Ishikawa (cell line): ENCODE results near the gene TXNDC11.

Experiments used
- CREB1 ChIP-seq: IDR thresholded peaks from 2 replicates; pipeline ENCODE4 v1.6.1; 2012; ENCODE audit warnings: low read depth
- EGR1 ChIP-seq: IDR thresholded peaks from 2 replicates; pipeline ENCODE4 v1.6.1; 2012
- EP300 ChIP-seq: IDR thresholded peaks from 2 replicates; pipeline ENCODE4 v1.6.1; 2012; ENCODE audit warnings: borderline replicate concordance
- NFIC ChIP-seq: IDR thresholded peaks from 2 replicates; pipeline ENCODE4 v1.6.1; 2012
- TAF1 ChIP-seq: IDR thresholded peaks from 2 replicates; pipeline ENCODE4 v1.6.1; 2012; ENCODE audit warnings: low read depth, mild to moderate bottlenecking
- ZBTB7A ChIP-seq: IDR thresholded peaks from 2 replicates; pipeline ENCODE4 v1.6.1; 2012; ENCODE audit warnings: low read depth
- TF ChIP-seq, protein P1 (sequence below): IDR thresholded peaks from 2 replicates; pipeline ENCODE4 v1.6.1; 2012; ENCODE audit warnings: low read depth, mild to moderate bottlenecking

DNA sequence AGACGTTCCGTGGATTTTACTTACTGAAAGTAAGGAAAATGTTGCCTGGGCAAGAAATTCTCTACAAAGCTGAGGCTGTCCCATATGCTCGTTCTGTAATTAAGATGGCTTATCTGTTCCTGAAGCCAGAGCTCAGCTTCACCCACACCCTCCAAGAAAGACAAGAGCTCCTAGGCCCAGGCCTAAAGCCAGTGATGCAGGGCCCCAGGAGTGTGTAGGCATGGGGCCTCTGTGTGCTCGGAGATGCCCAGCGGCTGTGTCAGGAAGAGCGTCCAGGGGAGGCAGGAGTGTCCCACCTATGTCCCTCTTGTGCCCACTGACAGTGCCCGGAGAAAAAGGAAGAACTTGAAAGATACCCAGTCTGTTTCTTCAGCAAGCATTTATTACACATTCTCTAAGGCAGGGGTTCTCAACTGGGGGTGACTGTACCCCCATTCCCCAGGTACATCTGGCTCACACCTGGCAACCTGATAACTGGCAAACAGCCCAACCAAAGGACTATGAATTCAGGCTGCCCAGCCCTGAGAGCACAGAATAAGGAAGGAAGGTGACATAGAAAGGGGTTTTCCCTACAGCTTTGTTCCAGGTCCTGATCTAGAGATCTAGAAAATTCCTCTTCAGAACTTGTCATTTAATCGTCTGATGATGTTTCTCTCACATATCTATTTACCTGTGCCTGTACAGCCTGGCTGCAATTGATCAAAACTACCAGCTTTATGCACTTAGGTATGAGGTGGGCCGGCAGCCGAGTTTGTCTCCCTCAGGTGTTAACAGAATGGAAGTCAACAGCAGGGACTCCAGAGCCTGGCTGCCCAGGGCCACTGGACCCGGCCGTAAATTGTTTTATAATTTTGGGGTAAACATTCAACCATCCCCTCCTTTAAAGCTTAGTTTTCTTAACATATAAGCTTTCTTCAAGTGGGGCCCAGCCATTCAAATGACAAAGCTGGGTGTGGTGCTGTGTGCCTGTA is 62.4 kb downstream of the TXNDC11 start:
- no peak for TF ChIP-seq TAF1
- TF ChIP-seq, protein P1, sequence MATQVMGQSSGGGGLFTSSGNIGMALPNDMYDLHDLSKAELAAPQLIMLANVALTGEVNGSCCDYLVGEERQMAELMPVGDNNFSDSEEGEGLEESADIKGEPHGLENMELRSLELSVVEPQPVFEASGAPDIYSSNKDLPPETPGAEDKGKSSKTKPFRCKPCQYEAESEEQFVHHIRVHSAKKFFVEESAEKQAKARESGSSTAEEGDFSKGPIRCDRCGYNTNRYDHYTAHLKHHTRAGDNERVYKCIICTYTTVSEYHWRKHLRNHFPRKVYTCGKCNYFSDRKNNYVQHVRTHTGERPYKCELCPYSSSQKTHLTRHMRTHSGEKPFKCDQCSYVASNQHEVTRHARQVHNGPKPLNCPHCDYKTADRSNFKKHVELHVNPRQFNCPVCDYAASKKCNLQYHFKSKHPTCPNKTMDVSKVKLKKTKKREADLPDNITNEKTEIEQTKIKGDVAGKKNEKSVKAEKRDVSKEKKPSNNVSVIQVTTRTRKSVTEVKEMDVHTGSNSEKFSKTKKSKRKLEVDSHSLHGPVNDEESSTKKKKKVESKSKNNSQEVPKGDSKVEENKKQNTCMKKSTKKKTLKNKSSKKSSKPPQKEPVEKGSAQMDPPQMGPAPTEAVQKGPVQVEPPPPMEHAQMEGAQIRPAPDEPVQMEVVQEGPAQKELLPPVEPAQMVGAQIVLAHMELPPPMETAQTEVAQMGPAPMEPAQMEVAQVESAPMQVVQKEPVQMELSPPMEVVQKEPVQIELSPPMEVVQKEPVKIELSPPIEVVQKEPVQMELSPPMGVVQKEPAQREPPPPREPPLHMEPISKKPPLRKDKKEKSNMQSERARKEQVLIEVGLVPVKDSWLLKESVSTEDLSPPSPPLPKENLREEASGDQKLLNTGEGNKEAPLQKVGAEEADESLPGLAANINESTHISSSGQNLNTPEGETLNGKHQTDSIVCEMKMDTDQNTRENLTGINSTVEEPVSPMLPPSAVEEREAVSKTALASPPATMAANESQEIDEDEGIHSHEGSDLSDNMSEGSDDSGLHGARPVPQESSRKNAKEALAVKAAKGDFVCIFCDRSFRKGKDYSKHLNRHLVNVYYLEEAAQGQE = no peak
- TF ChIP-seq CREB1 = no peak
- TF ChIP-seq ZBTB7A = no peak
- no peak for TF ChIP-seq EP300
- no peak for TF ChIP-seq EGR1
- no peak for TF ChIP-seq NFIC
